Adrenal gland (tissue), 12 donors: ENCODE data around the gene MRC1. TPM values are rescaled to one million over a fixed set of nuclear protein-coding genes. Genes with fewer than 3 reads are reported as not detected.
A peak's percentile ranks its signal among the peaks of the same experiment; 100 is the strongest.

Source experiments
- DNase-seq, 7 donors: peaks; one replicate each; pipeline ENCODE4 v3.0.0-alpha.2; 2019 to 2020
- H3K27ac ChIP-seq, 5 donors: fragments of 200-600 bp; sonication (generic) in 4 of 5; 1 replicate in 3 of 5; 2 replicates in 2 of 5; pipeline versions ENCODE4 v1.5.1 to v1.8.0; 2016 to 2020; ENCODE audit warnings: mild to moderate bottlenecking in 1 of 5
- H3K27me3 ChIP-seq: fragments of 200-600 bp; 2 replicates; pipeline ENCODE4 v1.8.0; 2021
- H3K36me3 ChIP-seq, 2 donors: fragments of 200-600 bp; replicated peaks in 1 of 2; 1 replicate in 1 of 2; 2 replicates in 1 of 2; pipeline versions ENCODE4 v1.5.1 to v1.8.0; 2018 to 2022
- H3K4me1 ChIP-seq, 2 donors: fragments of 200-600 bp; replicated peaks in 1 of 2; 1 replicate in 1 of 2; 2 replicates in 1 of 2; pipeline versions ENCODE4 v1.5.1 to v1.8.0; 2018 to 2021
- H3K4me3 ChIP-seq, 4 donors: fragments of 200-600 bp; sonication (generic) in 3 of 4; one replicate each; pipeline ENCODE4 v1.5.1; 2016 to 2018
- H3K9me3 ChIP-seq, 3 donors: fragments of 200-600 bp; sonication (generic) in 1 of 3; replicated peaks in 1 of 3; 1 replicate in 2 of 3; 2 replicates in 1 of 3; pipeline versions ENCODE4 v1.5.1 to v1.8.0; 2016 to 2021
- CTCF ChIP-seq, 6 experiments: fragments of 450-650 bp in 4 of 6; fragments of 200-600 bp in 2 of 6; sonication (generic) in 1 of 6; IDR thresholded peaks; 1 replicate in 5 of 6; 2 replicates in 1 of 6; pipeline versions ENCODE4 v1.5.1 to v1.8.0; 2016 to 2021; ENCODE audit warnings: antibody characterized with exemption in 6 of 6, mild to moderate bottlenecking in 2 of 6, moderate library complexity in 1 of 6
- POLR2A ChIP-seq, 2 donors: fragments of 450-650 bp; IDR thresholded peaks; one replicate each; pipeline ENCODE4 v1.6.1; 2017; ENCODE audit warnings: antibody characterized with exemption in 2 of 2, mild to moderate bottlenecking in 2 of 2, moderate library complexity in 1 of 2
- WGBS, 4 donors: extraction: QIAGEN DNeasy Blood & Tissue Kit in 2 of 4; methylation state at CpG; one replicate each; pipeline versions ENCODE4 v1.1.5 to v1.1.7; 2013 to 2017; 5-methylcytosine and 5-hydroxymethylcytosine counted together
- intact Hi-C, 2 donors: fragments of 100-400 bp; cut with DNase I; formaldehyde crosslinking; loops; one replicate each; pipeline versions ENCODE4 v1.14.1 to v1.15.0; 2022 to 2023
- polyA plus RNA-seq, 3 donors: library from polyadenylated mRNA; stranded (reverse); fragments of 200-250 nt in 2 of 3; fragments of 350-450 nt in 1 of 3; fragmentation: Illumina TruSeq in 1 of 3; extraction: RNeasy Lipid Tissue Mini Kit (QIAGEN cat#74804) in 1 of 3; gene quantifications; one replicate each; pipeline ENCODE4 v1.2.3, GENCODE V29; 2013 to 2014
- total RNA-seq, 9 donors: library from RNA; depleted of rRNA in 4 of 9; stranded (reverse); fragments of >200 nt in 4 of 9; fragments of 120-200 nt in 1 of 9; fragmentation: NEBNext Ultra II Directional in 1 of 9; extraction: Animal tissue kit (Norgen Biotek cat#: 25700) in 1 of 9; gene quantifications; one replicate each; pipeline versions ENCODE4 v1.1.0 to v1.2.4, GENCODE V29; 2013 to 2023
- donor health status: healthy with polysubstance abuse.
- donor health status: Bipolar disorder and iron deficiency.
- donor health status: DM: yes; HTN: yes; CAD: no.
- donor health status: DM: no; HTN: no; CAD: no.
- donor health status: DM: no; HTN: no; CAD: no.
- donor health status: DM: yes; HTN: yes; CAD: no.

Gene MRC1
- total and polyA plus RNA-seq, 12 donors = 9.9 to 153 (median 85.0) TPM

DNA sequence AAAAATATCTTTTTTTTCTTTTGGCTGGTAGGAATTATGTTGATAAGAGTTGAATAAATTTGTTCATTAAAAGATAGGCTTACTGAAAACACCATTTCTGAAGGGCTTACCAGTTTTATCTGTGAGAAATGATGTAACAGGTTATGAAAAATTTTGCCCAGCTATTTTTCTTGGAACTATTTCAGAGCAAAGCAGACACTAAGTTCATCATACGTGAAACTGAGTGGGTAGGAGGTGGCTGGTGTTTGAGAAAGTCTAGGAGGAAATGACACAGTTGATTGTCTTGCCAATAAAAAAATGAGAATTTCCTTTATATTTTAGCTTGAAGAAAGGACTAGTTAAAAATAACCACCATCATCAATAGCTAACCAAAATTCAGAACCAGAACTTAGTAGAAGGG is 6.2 kb upstream of the MRC1 start:
- H3K36me3 ChIP-seq = no peaks in the 10 kb centered on the region
- WGBS, 4 donors = 0 to 16% (median 12%) methylated on average over 1 of the region's 1 CpG
- H3K27me3 ChIP-seq = no peaks in the 10 kb centered on the region
- intact Hi-C loops = no loop called here
- DNase-seq = no peak
- H3K4me1 ChIP-seq = no peaks in the 10 kb centered on the region
- H3K27ac ChIP-seq = no peak overlapping the region
- no peak overlapping the region for H3K4me3 ChIP-seq
- TF ChIP-seq POLR2A (IDR thresholded peaks at IDR 0.05) (no peak), CTCF (IDR thresholded peaks at IDR 0.05) (no peak)
- H3K9me3 ChIP-seq = no peaks in the 10 kb centered on the region

- TF ChIP-seq CTCF (IDR thresholded peaks at IDR 0.05) = no peak
- no peak for TF ChIP-seq POLR2A (IDR thresholded peaks at IDR 0.05)
- H3K4me1 ChIP-seq = no peaks in the 10 kb centered on the region
- H3K36me3 ChIP-seq = no peaks in the 10 kb centered on the region
- no peak for DNase-seq
- intact Hi-C loops = no loop called here
- no peaks in the 10 kb centered on the region for H3K27me3 ChIP-seq
- 64 to 70% (median 69%) methylated on average over 3 of the region's 3 CpGs for WGBS, 4 donors
- no peak overlapping the region for H3K27ac ChIP-seq
- H3K9me3 ChIP-seq = no peaks in the 10 kb centered on the region
- H3K4me3 ChIP-seq = no peak overlapping the region
These were observed 3.8 kb upstream of the MRC1 start for GRCh38 chr10:17805330-17805729.

GRCh38 chr10:17805921-17806577 is 3.1 kb upstream of the MRC1 start:
- intact Hi-C loops = no loop called here
- 56 to 67% (median 60%) methylated on average over 7 of the region's 7 CpGs for WGBS, 4 donors
- TF ChIP-seq POLR2A (IDR thresholded peaks at IDR 0.05) (no peak), CTCF (IDR thresholded peaks at IDR 0.05) (no peak)
- Histone ChIP-seq H3K36me3 (no peaks in the 10 kb centered on the region), H3K27ac (no peak overlapping the region), H3K4me3 (no peak overlapping the region), H3K4me1 (no peaks in the 10 kb centered on the region), H3K9me3 (no peaks in the 10 kb centered on the region), H3K27me3 (no peaks in the 10 kb centered on the region)
- DNase-seq = no peak

DNA sequence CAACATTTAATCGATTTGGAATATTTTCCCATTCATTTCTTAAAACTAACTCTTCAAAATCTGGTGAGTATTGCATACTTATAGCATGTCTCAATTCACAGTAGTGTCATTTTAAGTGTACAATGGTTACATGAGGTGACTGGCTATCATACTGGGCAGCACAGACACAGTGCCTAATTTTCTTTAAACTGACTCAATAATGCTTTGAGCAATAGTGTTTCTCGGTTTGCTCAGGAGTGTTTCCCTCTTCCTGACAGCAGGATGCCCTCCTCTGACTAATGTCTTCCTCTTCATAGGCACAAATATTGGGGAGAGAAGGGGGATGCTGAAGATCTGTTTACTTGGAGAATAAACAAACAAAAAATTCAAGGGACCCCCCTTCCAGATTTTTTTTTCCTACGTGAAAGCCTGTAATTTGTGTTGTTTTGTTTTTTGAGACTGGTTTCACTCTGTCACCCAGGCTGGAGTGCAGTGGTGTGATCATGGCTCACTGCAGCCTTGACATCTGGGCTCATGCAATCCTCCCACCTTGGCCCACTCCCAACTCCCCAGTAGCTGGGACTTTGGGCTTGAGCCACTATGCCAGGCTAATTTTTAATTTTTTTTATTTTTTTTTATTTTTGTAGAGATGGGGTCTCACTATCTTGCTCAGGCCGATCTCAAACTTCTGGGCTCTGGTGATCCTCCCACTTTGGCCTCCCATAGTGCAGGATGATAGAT is 2.2 kb downstream of the MRC1 start:
- WGBS, 4 donors = 44 to 54% (median 48%) methylated on average over 4 of the region's 4 CpGs
- TF ChIP-seq POLR2A (IDR thresholded peaks at IDR 0.05) = no peak
- DNase-seq = peak; percentile 29 to 70 (median 61)
- H3K27me3 ChIP-seq = no peaks in the 10 kb centered on the region
- no peaks in the 10 kb centered on the region for H3K4me1 ChIP-seq
- no peaks in the 10 kb centered on the region for H3K36me3 ChIP-seq
- no peaks in the 10 kb centered on the region for H3K9me3 ChIP-seq
- H3K4me3 ChIP-seq = peak overlapping the region in 1 of 4 donors; percentile 47
- peak overlapping the region in 3 of 5 donors; percentile 40 to 74 (median 57) for H3K27ac ChIP-seq
- intact Hi-C loops = no loop called here
